Activated effector memory CD4-positive, alpha-beta T cell treated with Interleukin-2 at 50 U/mL for 16 hours (primary cell): ENCODE results near the gene APOA4.
"Not testable (repeated sequence)": the region's sequence is repeated elsewhere in the genome, so short reads cannot be mapped to it uniquely, and the experiment has no call there.

Experiments used
- DNase-seq: peaks from one replicate; pipeline ENCODE4 v3.0.0-alpha.2; 2020

The APOA4 gene

DNA sequence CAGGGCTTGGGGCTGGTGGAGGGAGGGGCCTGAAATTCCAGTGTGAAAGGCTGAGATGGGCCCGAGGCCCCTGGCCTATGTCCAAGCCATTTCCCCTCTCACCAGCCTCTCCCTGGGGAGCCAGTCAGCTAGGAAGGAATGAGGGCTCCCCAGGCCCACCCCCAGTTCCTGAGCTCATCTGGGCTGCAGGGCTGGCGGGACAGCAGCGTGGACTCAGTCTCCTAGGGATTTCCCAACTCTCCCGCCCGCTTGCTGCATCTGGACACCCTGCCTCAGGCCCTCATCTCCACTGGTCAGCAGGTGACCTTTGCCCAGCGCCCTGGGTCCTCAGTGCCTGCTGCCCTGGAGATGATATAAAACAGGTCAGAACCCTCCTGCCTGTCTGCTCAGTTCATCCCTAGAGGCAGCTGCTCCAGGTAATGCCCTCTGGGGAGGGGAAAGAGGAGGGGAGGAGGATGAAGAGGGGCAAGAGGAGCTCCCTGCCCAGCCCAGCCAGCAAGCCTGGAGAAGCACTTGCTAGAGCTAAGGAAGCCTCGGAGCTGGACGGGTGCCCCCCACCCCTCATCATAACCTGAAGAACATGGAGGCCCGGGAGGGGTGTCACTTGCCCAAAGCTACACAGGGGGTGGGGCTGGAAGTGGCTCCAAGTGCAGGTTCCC, 6.5 kb upstream of the APOA4 start, which contains the start of gene APOC3:
Gene APOC3, plus strand, starts transcription at position 383 of the 659 bp plus-strand sequence. CDS start 676 bp downstream, outside the sequence.
- no peak for DNase-seq

DNA sequence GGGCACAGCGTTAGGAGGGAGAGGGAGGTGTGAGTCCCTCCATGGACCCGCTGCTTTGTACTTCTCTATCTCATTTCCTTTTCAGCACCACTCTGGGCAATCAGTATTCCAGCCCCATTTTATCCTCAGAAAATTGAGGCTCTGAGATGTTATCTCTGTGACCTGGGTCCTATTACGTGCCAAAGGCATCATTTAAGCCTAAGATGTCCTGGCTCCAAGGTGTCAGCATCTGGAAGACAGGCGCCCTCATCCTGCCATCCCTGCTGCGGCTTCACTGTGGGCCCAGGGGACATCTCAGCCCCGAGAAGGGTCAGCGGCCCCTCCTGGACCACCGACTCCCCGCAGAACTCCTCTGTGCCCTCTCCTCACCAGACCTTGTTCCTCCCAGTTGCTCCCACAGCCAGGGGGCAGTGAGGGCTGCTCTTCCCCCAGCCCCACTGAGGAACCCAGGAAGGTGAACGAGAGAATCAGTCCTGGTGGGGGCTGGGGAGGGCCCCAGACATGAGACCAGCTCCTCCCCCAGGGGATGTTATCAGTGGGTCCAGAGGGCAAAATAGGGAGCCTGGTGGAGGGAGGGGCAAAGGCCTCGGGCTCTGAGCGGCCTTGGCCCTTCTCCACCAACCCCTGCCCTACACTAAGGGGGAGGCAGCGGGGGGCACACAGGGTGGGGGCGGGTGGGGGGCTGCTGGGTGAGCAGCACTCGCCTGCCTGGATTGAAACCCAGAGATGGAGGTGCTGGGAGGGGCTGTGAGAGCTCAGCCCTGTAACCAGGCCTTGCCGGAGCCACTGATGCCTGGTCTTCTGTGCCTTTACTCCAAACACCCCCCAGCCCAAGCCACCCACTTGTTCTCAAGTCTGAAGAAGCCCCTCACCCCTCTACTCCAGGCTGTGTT, 5.8 kb upstream of the APOA4 start:
- no peak for DNase-seq

DNA sequence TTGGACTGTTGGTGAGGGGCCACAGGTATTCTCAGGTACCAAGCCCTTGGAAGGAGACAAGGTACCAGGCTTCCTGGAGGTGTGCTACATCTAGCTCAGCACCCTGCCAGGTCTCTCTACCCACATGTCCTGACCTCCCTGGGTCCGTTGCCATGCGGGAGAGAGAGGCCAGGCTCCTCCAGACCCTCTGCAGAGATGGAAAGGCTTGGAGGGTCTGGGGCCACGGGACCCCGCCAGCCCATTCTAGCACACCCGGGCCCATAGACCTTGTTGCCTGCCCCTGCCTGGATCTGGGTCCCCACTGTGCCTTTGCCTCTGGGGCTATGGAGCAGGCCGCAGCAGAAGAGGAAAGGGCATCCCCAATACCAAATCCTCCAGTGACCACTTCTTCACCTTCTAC, 4.4 kb upstream of the APOA4 start:
- no peak for DNase-seq

DNA sequence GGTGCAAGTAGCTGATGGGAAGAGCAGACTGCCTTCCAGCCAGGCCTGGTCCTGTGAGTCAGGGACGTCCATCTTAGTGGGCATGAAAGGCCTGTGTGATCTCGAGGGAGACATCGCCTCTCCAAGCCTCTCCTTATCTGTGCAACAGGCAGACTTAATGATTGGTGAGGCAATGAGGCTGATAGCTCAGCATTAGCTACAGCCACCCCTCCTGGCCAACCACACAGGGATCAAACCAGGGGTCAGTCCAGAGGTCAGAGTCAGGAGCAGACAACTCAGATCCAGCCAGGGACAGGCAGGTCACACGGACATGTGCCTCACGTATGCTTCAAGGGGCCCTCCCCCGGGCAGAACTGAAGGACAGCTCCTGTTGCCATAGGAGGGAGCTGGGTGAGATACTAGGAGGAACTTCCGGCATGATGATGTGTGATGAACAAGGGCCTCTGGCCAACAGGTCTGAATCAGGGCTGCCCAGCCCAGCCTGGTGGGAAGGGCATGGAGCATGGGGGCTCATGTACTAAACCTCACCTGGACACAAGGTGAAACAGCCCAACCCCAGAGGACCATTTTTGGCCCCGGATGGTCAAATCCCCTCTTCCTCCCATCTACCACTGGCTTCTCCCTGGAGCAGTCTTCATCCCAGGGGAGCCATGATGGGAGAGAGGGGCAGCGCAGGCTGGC, 3.8 kb upstream of the APOA4 start:
- DNase-seq: no peak

DNA sequence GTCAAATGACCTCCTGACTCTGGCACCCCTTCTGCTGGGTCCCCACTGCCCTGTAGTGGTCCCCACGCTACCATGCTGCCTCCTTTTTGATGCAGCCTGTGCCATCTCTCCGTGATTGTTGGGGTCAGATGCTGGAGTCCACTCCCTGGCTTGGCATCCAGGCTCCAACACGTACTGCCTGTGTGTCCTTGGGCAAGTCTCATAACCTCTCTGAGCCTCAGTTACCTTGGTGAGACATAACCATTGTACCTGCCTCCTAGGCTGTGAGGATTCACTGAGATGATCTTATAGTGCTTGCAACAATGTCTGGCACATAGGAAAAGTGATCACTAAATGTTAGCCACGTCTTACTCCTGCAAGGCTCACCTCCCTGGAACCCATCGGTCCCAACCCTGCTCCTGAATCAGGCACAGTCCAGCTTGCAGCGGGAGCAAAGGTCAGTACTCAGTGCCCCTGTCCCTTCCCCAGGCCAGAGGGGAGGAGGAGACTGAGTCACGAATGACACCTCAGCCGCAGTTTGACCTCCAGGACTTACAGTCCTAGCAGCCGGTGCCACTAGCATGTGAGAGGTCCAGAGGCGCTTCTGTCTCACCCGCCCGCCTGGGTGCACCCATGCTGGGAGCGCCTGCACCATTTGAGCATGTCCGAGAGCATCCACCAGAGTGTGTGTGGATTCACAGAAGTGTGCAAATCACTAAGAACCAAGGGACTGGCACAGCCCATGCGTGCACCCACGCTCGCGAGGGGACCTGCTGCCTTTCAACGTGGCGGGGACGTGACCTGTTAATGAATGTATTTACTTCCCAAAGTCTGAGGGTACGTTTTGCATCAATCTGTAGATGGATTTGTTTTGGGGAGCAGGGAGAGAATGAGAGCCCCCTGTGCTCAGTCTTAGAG, 3.0 kb upstream of the APOA4 start:
- DNase-seq: no peak

DNA sequence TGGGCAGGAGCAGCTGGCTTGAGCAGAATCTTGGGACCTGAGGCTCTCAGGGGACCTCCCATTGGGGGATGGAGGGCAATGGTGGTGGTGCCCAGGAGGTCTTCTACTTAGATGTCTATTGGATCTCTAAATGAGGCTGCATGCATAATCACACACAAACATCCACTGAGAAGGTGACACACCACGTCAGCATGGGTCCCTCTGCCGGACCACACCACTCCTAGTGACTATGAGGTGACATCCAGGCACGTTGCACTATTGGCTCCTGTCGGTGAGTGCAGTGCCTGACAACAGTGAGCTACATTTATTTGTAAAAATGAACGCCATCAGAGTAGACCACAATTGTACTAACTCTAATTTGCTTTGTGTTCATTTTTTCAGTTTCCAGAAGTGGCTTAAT, 2.3 kb upstream of the APOA4 start:
- DNase-seq: no peak

DNA sequence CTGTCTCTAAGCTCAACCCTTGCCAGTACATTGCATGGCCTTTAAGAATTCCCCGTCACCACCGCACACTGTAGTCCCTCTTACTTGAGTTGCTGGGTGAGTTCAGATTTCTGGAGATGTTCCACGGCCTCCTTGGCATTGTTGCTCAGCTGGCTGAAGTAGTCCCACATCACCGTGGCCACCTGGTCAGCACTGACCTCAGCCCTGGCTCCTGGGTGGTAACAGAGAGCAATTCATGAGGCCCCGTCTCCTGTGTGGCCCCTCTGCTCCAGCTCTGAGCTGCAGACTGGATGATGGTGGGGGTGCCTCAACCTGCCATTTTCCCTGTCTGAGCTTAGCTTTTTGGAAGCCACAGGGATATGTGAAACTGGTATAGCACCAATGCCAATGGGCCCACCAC, 529 bp downstream of the APOA4 start:
- DNase-seq: no peak

DNA sequence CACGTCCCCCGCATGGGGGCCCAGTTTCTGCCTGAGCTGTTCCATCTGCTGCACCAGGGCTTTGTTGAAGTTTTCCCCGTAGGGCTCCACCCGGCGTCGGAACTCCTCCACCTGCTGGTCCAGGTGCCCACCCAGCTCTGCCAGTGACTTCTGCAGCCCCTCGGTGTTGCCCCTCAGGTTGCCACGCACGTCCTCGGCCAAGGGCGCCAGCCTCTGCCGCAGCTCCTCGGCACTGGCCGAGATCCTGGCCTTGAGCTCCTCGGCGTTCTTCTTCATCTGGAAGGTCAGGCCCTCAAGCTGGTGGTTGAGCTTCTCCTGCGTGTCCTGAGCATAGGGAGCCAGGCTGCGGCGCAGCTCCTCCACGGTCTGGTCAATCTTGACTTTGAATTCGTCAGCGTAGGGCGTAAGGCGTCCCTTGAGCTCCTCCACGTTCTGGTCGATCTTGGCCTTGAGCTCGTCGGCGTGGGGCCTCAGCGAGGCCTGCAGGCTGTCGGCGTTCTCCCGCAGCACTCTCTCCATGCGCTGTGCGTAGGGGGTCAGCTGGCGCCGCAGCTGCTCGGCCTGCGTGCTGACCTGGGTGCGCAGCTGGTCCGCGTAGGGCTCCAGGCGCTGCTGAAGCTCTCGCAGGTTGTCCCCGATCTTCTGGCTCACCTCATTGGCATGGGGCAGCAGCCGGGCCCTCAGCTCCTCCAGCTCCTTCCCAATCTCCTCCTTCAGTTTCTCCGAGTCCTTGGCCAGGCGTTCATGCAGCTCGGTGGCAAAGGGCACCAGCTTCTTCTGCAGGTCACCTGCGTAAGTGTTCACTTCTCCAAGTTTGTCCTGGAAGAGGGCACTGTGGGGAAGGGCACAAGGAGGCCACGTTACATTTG, 1.8 kb downstream of the APOA4 start:
- DNase-seq: no peak

DNA sequence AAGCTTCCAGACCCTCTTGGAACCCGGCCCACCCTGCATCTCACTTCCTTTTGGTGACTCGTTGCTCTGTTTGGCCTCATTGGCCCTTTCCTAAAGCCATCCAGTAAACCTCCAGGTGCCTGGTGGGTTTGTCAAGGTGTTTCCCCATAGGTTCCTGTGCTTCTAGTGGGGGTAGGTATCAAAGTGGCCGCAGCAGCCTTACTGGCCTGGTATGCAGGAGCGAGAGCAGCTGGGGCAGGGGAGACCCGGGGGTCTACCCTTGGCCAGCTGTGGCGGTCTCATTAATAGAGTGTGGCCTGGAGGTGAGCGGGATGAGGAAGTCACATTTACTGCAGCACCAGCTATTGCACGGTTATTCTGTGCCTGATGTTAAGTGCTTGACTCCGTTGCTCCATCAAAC, 4.1 kb downstream of the APOA4 start:
- no peak for DNase-seq

DNA sequence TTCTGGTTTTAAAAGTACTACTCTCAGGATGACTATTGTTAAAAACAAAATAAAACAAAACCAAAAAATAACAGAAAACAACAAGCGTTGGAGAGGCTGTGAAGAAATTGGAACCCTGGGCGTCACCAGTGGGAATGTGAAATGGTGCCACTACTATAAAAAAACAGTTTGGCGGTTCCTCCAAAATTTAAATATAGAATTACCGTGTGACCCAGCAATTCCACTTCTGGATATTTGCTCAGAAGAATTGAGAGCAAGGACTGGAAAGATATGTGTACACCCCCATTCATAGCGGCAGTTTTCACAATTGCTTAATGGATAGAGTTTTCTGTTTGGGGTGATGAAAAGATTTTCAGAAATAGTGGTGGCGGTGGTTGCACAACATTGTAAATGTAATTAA, 8.6 kb downstream of the APOA4 start:
- no peak for DNase-seq

DNA sequence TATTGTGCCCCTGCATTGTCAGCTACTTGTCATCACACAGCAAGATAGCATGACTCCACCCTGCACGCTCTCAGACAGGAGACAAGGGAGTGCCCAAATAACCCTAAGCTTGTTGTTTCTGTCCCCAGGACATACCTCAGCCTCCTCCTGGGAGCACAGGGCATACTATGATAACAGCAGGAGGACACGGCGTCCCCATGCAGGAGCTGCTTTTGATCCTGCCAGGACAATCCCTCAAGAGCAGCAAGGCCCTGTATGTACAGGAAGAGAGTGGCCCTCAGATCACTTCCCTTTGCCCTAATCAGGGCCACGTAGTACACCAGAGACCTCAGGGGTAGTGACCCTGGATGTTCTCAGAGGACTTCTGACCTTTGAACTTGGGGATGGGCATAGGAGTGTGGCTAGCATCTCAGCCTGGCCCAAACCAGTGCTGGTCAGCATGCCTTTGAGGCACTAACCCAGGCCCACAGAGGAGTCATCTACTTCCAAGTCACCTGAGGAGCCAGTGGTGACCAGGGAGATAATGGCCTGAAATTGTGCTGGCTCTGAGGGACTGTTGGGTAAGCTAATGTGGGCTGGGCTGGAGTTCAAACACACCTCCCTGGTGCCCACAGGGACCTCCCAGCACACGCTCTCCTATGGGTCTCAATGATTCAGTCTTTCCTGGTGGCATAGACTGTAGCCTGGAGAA, 9.2 kb downstream of the APOA4 start:
- DNase-seq: no peak

DNA sequence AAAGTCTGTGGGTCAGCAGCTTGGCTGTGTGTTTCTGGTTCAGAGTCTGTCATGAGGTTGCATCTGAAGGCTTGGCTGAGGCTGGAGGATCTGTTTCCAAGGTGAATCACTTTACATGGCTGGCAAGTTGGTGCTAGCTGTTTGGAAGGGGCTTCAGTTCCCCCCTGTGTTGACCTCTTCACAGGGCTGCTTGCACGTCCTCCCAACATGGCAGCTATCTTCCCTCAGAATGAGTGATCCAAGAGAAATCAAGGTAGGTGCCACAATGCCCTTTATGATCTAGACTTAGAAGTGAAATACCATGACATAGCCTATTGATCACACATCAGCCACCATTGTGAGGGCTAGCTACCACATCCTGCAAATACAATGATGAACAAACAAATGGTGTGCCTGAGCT, 9.9 kb downstream of the APOA4 start:
- no peak for DNase-seq

DNA sequence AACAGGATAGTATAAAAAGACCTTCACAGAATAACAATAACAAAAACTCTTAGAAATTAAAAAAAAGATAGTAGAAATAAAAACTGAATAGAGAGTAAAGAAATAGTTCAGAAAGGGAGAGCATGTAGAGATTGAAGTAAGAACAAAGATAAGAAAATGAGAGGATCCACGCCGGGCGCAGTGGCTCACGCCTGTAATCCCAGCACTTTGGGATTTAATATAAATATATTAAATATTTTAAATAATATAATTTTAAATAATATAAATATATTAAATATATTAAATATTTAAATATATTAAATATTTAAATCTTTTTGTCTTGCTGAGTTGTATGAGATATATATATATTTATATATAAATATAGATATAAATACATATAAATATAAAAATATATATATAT, 11.0 kb downstream of the APOA4 start:
- no peak for DNase-seq

DNA sequence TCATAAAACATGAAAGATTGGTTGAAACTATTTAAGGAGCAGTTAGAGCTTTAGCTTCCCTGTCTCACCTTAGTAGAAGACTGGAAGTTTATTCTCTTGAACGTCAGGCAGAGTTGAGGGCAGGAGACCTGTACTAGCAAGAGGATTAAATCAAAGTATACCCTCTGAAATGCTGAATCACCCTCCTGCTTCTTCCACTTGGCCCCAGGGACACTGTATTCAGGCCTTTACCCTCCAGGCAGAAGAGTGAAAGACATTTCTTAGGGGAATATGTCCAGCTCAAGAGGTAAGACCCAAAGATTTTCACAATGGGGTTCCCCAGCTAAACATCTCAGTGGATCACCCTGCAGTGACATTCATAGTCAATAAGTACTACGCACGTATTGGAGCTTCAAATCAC, 11.9 kb downstream of the APOA4 start:
- no peak for DNase-seq

DNA sequence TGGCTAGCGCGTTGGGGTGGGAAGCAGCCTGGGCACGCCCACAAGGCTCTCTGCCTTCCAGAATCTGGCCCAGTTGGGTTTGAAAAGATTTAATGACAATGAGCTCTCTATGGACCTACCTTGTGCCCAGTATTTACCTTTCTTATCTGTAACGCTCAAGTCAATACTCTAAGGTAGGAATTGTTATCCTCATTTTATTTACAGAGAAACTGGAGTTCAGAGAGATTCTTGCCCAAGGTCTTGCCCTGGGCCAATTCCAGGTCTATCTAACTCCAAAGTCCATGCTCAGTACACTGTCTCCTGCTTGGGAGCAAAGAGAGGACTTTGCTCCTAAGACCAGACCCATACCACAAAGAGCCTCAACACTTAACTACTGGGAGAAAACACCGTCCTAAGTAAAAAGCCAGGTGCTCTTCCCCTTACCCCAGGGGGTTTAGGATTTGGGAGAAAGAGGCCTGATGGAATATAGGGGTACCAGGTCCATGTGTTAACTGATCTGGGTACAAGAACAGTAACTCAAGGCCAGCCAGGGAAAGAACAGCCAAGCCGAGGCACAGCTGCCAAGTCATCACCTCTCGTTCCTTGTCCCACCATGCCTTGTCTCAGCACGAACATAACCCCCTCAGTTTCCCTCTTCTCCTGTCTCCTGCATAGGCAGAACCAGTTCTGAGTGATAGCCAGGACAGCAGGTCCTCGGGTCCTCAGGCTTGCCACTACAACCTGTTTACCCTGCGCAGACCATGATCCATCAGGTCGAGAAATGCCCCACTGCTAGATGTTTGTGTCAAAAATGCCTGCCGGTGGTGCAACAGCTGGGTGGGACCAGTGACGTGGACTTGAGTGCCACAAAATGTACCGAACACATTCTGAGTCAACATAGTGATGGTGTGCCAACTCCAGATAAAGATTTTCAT, 14.6 kb downstream of the APOA4 start:
- no peak for DNase-seq

DNA sequence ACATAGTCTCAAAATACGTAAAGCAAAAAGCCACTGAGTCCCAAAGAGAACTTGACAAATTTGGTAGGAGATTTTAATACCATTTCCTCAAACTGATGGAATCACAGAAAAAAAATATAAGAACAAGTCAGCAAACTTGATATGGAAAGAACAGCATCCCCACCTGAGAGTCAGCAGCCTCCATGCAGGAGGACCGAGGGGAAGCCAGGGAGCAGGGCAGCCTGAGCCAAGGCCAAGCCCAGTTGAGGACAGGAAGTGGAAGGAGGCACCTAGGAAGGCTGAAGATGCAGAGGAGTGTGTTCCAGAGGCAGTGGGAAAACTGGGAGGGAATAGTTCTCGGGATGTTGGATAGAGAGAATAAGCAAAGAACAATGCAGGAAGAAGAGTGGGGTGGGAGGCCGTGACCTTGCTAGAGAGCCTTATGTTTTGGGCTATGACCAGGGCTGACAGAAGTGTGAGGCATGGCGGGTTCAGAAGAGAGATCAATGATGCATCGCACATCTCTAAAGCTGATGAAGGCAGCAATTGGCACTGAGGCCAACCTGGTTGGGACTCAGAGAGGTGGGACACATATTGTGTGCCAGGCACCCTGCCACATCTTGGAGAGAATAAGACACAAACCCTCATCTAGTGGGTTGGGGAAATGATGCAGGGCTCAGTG, 15.4 kb downstream of the APOA4 start:
- DNase-seq: no peak

DNA sequence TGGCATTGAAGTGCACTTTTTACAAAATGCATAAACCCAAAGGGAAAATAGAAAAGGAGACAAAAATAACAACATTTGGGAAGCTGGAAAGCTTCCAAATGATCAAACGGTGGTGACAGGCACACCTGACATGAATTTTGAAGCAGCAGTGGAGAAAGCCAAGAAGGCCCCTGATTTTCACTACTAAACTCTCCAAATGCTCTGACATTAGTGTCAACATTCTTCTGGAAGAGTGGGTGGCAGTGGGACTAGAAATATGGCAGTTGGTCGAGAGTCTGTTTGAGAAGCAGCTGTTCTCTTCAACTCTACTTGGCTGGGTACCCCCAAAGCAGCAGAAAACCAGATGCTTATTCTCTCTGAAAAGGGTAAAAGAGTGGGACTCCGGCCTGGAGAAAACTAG, 19.1 kb downstream of the APOA4 start:
- no peak for DNase-seq

DNA sequence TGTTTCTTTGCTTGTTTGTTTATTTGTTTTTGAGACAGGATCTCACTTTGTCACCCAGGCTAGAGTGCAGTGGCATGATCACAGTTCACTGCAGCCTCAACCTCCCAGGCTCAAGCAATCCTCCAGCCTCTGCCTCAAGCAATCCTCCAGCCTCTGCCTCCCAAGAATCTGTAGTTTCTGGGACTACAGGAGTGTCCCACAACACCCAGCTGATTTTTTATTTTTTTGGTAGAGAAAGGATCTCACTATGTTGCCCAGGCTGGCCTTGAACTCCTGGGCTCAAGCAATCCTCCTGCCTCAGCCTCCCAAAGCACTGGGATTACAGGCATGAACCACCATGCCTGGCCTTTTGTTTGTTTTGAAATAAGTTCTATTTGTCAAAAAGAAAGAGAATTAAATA, 21.4 kb downstream of the APOA4 start:
- not testable (repeated sequence) for DNase-seq

DNA sequence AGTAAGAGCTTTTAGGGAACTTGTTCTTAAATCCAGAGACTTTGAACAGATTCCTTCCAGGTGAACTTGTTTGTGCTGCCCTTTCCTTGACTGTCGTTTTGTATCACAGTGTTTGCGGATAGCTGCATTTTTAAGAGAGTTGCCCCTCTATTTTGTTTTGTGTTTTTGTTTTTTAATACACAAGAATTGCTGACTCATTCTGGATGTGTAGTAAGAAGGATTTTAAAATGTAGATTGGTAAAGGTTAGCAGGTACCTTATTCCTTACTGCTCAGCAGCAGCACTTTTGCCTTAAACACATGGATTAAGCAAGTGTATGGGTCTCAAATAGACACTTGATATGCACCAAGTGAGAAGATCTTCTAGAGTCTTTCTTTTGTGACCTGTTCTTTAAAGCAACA, 22.5 kb downstream of the APOA4 start:
- no peak for DNase-seq
